H1 (cell line): Measurements from ENCODE around the gene MROH7. TPM values are rescaled to one million over a fixed set of nuclear protein-coding genes. Genes with fewer than 3 reads are reported as not detected.

Experiments
- CTCF ChIA-PET: fragments of 300-600 bp; sonication (Branson Sonifier 250); formaldehyde crosslinking; loops from one replicate; lab custom pipeline; 2021; ENCODE audit not compliant: partially characterized antibody; lab: Charles Lee
- POLR2A ChIA-PET: fragments of 300-600 bp; sonication (Branson Sonifier 250); formaldehyde crosslinking; loops from one replicate; lab custom pipeline; 2021; ENCODE audit warnings: inconsistent platforms; ENCODE audit not compliant: partially characterized antibody; lab: Charles Lee
- DNase-seq, 2 experiments: peaks; one replicate each; pipeline versions ENCODE4 v3.0.0 to v3.0.0-alpha.2; 2010 to 2022; ENCODE audit warnings: low spot score in 2 of 2, low read depth in 1 of 2, mixed read lengths in 1 of 2
- FAIRE-seq: peaks from 2 replicates; lab custom pipeline; 2011; peaks lifted over from hg19 to GRCh38; lab: Jason Lieb, UNC
- H2AFZ ChIP-seq: 2 replicates; pipeline ENCODE4 v1.8.1; 2012; ENCODE audit warnings: low read length, inconsistent platforms
- H2AK5ac ChIP-seq: 2 replicates; pipeline ENCODE4 v1.6.1; 2013; ENCODE audit warnings: low read depth, low read length
- H2BK120ac ChIP-seq: replicated peaks from 2 replicates; pipeline ENCODE3; 2013; ENCODE audit warnings: low read depth, low read length, inconsistent platforms
- H2BK12ac ChIP-seq: 2 replicates; pipeline ENCODE4 v1.6.1; 2013; ENCODE audit warnings: low read depth, low read length
- H2BK15ac ChIP-seq: 2 replicates; pipeline ENCODE4 v1.6.1; 2013; ENCODE audit warnings: low read length
- H2BK20ac ChIP-seq: 2 replicates; pipeline ENCODE4 v1.6.1; 2013; ENCODE audit warnings: low read length
- H2BK5ac ChIP-seq: 2 replicates; pipeline ENCODE4 v1.6.1; 2013; ENCODE audit warnings: low read depth, low read length
- H3K14ac ChIP-seq: 2 replicates; pipeline ENCODE4 v1.6.1; 2013; ENCODE audit warnings: inconsistent platforms; ENCODE audit not compliant: insufficient read length
- H3K18ac ChIP-seq: 2 replicates; pipeline ENCODE4 v1.6.1; 2013; ENCODE audit warnings: low read length; ENCODE audit errors: extremely low read depth
- H3K23ac ChIP-seq: 2 replicates; pipeline ENCODE4 v1.6.1; 2013; ENCODE audit warnings: inconsistent platforms; ENCODE audit not compliant: insufficient read length
- H3K23me2 ChIP-seq: 2 replicates; pipeline ENCODE4 v1.6.1; 2013; ENCODE audit warnings: low read depth, low read length
- H3K27ac ChIP-seq: 2 replicates; pipeline ENCODE4 v1.6.1; 2011; ENCODE audit warnings: low read depth, low read length, inconsistent platforms
- H3K27me3 ChIP-seq, 4 experiments: replicated peaks in 1 of 4; 1 replicate in 1 of 4; 2 replicates in 3 of 4; pipeline versions ENCODE4 v1.6.1 to v1.8.1; 2011 to 2013; ENCODE audit warnings: low read length in 3 of 4, mild to moderate bottlenecking in 3 of 4, inconsistent platforms in 2 of 4, mixed read lengths in 2 of 4, moderate library complexity in 1 of 4; ENCODE audit not compliant: control insufficient read depth in 3 of 4, insufficient read depth in 3 of 4; ENCODE audit errors: extremely low read depth in 1 of 4
- H3K36me3 ChIP-seq, 4 experiments: 2 replicates each; pipeline versions ENCODE4 v1.6.1 to v1.8.1; 2011 to 2013; ENCODE audit warnings: mild to moderate bottlenecking in 4 of 4, low read length in 3 of 4, moderate library complexity in 2 of 4, control low read depth in 1 of 4, inconsistent platforms in 1 of 4; ENCODE audit not compliant: insufficient read depth in 4 of 4, control insufficient read depth in 2 of 4
- H3K4ac ChIP-seq: replicated peaks from 2 replicates; pipeline ENCODE3; 2013; ENCODE audit warnings: low read length, low read depth, mixed read lengths, inconsistent platforms; ENCODE audit not compliant: insufficient read length
- H3K4me1 ChIP-seq, 4 experiments: replicated peaks in 1 of 4; 1 replicate in 1 of 4; 2 replicates in 3 of 4; pipeline versions ENCODE4 v1.6.1 to v1.8.1; 2011 to 2013; ENCODE audit warnings: low read length in 3 of 4, inconsistent platforms in 2 of 4, mixed read lengths in 1 of 4; ENCODE audit not compliant: insufficient read depth in 4 of 4, control insufficient read depth in 3 of 4
- H3K4me2 ChIP-seq, 2 experiments: 2 replicates each; pipeline versions ENCODE4 v1.6.1 to v1.8.1; 2011 to 2013; ENCODE audit warnings: low read depth in 2 of 2, low read length in 2 of 2, control low read depth in 1 of 2, inconsistent platforms in 1 of 2, mild to moderate bottlenecking in 1 of 2; ENCODE audit not compliant: insufficient read depth in 1 of 2
- H3K4me3 ChIP-seq, 4 experiments: fragments of 200-600, 300-600 bp in 1 of 4; sonication (generic), shearing (Covaris generic), sonication (Bioruptor Twin) in 1 of 4; 2 replicates each; pipeline versions ENCODE4 v1.5.1 to v1.8.1; 2011 to 2016; ENCODE audit warnings: low read length in 4 of 4, low read depth in 3 of 4, control low read depth in 2 of 4, inconsistent platforms in 2 of 4, mild to moderate bottlenecking in 2 of 4, mixed read lengths in 1 of 4, moderate library complexity in 1 of 4; ENCODE audit not compliant: insufficient read depth in 2 of 4; ENCODE audit errors: extremely low read depth in 1 of 4
- H3K56ac ChIP-seq: replicated peaks from 2 replicates; pipeline ENCODE3; 2013; ENCODE audit warnings: low read depth, mild to moderate bottlenecking, mixed read lengths, low read length, inconsistent platforms; ENCODE audit not compliant: insufficient read length
- H3K79me1 ChIP-seq: 2 replicates; pipeline ENCODE4 v1.6.1; 2013; ENCODE audit warnings: low read depth, low read length, control low read depth
- H3K79me2 ChIP-seq, 2 experiments: 2 replicates each; pipeline versions ENCODE4 v1.6.1 to v1.8.1; 2012 to 2013; ENCODE audit warnings: low read length in 2 of 2, mild to moderate bottlenecking in 2 of 2, inconsistent platforms in 1 of 2; ENCODE audit not compliant: insufficient read depth in 2 of 2, control insufficient read depth in 1 of 2
- H3K9ac ChIP-seq, 4 experiments: replicated peaks in 1 of 4; 1 replicate in 1 of 4; 2 replicates in 3 of 4; pipeline versions ENCODE4 v1.6.1 to v1.8.1; 2011 to 2013; ENCODE audit warnings: low read depth in 3 of 4, low read length in 3 of 4, control low read depth in 2 of 4, mild to moderate bottlenecking in 2 of 4, moderate library complexity in 2 of 4, inconsistent platforms in 1 of 4; ENCODE audit errors: extremely low read depth in 1 of 4
- H3K9me3 ChIP-seq, 2 experiments: 2 replicates each; pipeline versions ENCODE4 v1.6.1 to v1.8.1; 2012 to 2013; ENCODE audit warnings: mild to moderate bottlenecking in 2 of 2, moderate library complexity in 2 of 2, control low read depth in 1 of 2, inconsistent platforms in 1 of 2, low read depth in 1 of 2, low read length in 1 of 2, mixed read lengths in 1 of 2; ENCODE audit not compliant: insufficient read depth in 2 of 2
- H4K20me1 ChIP-seq, 2 experiments: replicated peaks in 1 of 2; 2 replicates each; pipeline versions ENCODE3 to v1.8.1; 2011 to 2013; ENCODE audit warnings: inconsistent platforms in 2 of 2, low read length in 2 of 2, mild to moderate bottlenecking in 1 of 2; ENCODE audit not compliant: insufficient read depth in 2 of 2, control insufficient read depth in 1 of 2
- H4K5ac ChIP-seq: 2 replicates; pipeline ENCODE4 v1.6.1; 2013; ENCODE audit warnings: low read length, low read depth, mixed read lengths, inconsistent platforms; ENCODE audit not compliant: insufficient read length
- H4K8ac ChIP-seq: 2 replicates; pipeline ENCODE4 v1.8.0; 2013; ENCODE audit warnings: mild to moderate bottlenecking, moderate library complexity, low read length, inconsistent platforms; ENCODE audit not compliant: insufficient read depth; ENCODE audit errors: extremely low read depth
- H4K91ac ChIP-seq: replicated peaks from 2 replicates; pipeline ENCODE3; 2013; ENCODE audit warnings: low read length, mixed read lengths, inconsistent platforms; ENCODE audit not compliant: insufficient read length
- CREB1 ChIP-seq: IDR thresholded peaks from 2 replicates; pipeline ENCODE4 v1.6.1; 2012; ENCODE audit warnings: inconsistent platforms
- EP300 ChIP-seq, 2 experiments: IDR thresholded peaks; 1 replicate in 1 of 2; 2 replicates in 1 of 2; pipeline ENCODE4 v1.6.1; 2011 to 2012; ENCODE audit warnings: low read depth in 2 of 2, low read length in 2 of 2, mild to moderate bottlenecking in 2 of 2, borderline replicate concordance in 1 of 2, inconsistent platforms in 1 of 2, moderate library complexity in 1 of 2
- JUN ChIP-seq: IDR thresholded peaks from 2 replicates; pipeline ENCODE4 v1.6.1; 2011; ENCODE audit warnings: low read depth, mild to moderate bottlenecking, improper control_type of control experiment, low read length
- WGBS, 2 experiments: shearing (Covaris generic) in 1 of 2; methylation state at CpG; one replicate each; pipeline versions ENCODE4 v1.1.6 to v1.1.7; 2013 to 2015; ENCODE audit warnings: low lambda C conversion rate in 2 of 2, mixed read lengths in 2 of 2, inconsistent platforms in 1 of 2, low coverage in 1 of 2, missing lambda C conversion rate in 1 of 2; ENCODE audit not compliant: insufficient replicate concordance in 2 of 2, insufficient coverage in 1 of 2, insufficient read length in 1 of 2; ENCODE audit errors: extremely low coverage in 1 of 2, missing lambda C conversion rate in 1 of 2; 5-methylcytosine and 5-hydroxymethylcytosine counted together
- polyA plus RNA-seq, 7 experiments: library from polyadenylated mRNA; depleted of rRNA in 3 of 7; stranded (reverse) in 5 of 7; unstranded in 2 of 7; fragments of >200 nt in 5 of 7; fragments of 200-250 nt in 2 of 7; gene quantifications; 1 replicate in 5 of 7; 2 replicates in 1 of 7; 4 replicates in 1 of 7; pipeline versions ENCODE4 v1.2.1 to v1.2.3, GENCODE V29; 2011 to 2013; ENCODE audit warnings: missing spikeins in 2 of 7, mixed read lengths in 2 of 7
- total RNA-seq: library from RNA; stranded (reverse); fragmentation: NEBNext Ultra II Directional; extraction: Animal tissue kit (Norgen Biotek cat#: 25700); gene quantifications from 2 replicates; pipeline ENCODE4 v1.2.1, GENCODE V29; 2021
- TF ChIP-seq, protein P1 (sequence below): IDR thresholded peaks from 2 replicates; pipeline ENCODE4 v1.6.1; 2012; ENCODE audit warnings: low read length, inconsistent platforms

The MROH7 gene
- total and polyA plus RNA-seq, 2 of the 8 experiments (the other 6 are each of a cell fraction or from before 2014, with no cell fraction given): 0.07 to 0.20 TPM

DNA sequence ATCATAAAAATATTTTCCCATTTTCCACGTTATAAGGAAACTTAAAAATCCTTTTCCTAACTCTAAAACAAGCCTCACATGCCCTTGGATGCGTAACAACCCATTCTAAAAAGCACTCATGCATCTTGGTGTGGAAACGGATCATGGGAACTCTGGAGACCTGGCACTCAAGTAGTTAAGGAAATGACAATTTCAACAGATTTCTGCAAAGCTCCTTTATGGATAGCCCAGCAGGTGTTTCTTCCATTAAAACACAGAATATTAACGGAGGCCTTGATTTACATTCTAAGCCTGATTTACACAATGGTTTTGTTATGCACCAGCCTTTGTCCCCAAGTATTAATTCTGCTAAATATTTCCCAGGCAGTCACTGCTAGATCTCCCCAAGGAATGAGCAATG lies 109.8 kb downstream of the MROH7 start:
- H2BK20ac ChIP-seq: no peak overlapping the region
- TF ChIP-seq JUN: no peak
- TF ChIP-seq, protein P1, sequence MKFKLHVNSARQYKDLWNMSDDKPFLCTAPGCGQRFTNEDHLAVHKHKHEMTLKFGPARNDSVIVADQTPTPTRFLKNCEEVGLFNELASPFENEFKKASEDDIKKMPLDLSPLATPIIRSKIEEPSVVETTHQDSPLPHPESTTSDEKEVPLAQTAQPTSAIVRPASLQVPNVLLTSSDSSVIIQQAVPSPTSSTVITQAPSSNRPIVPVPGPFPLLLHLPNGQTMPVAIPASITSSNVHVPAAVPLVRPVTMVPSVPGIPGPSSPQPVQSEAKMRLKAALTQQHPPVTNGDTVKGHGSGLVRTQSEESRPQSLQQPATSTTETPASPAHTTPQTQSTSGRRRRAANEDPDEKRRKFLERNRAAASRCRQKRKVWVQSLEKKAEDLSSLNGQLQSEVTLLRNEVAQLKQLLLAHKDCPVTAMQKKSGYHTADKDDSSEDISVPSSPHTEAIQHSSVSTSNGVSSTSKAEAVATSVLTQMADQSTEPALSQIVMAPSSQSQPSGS: no peak
- no peak for TF ChIP-seq EP300 (IDR thresholded peaks at IDR 0.05; ENCODE audit: borderline replicate concordance in 1 of 2, low read depth in 2 of 2, low read length in 2 of 2)
- TF ChIP-seq CREB1: no peak
- H3K79me1 ChIP-seq: no peaks in the 10 kb centered on the region
- no peak for FAIRE-seq
- H3K9me3 ChIP-seq: no peaks in the 10 kb centered on the region
- H3K4me1 ChIP-seq: peaks cover 0 to 5% (median 2%) of the 10 kb centered on the region in 4 experiments; a peak in 4 of 7 replicates
- H2BK5ac ChIP-seq: no peak overlapping the region
- ChIA-PET POLR2A (interaction anchor here (0.9 to 1.5 kb wide), 6 partner anchors 9 to 210 kb away, joined by 3 to 5 read pairs (median 4); partner anchors contain the start of genes PARS2 and TTC22), CTCF (interaction anchor here (0.9 to 2.3 kb wide), 9 partner anchors 10 to 112 kb away, joined by 3 to 8 read pairs (median 3); no protein-coding TSS in a partner anchor)
- H2BK120ac ChIP-seq: no peak overlapping the region
- no peak overlapping the region for H4K91ac ChIP-seq
- no peak overlapping the region for H2AK5ac ChIP-seq
- H4K20me1 ChIP-seq: peaks cover 0 to 1% of the 10 kb centered on the region in 2 experiments
- no peak overlapping the region for H4K5ac ChIP-seq
- H3K4ac ChIP-seq: no peak overlapping the region
- no peak overlapping the region for H3K18ac ChIP-seq
- H2BK15ac ChIP-seq: no peak overlapping the region
- WGBS, 2 experiments: 51% methylated on average over 4 of the region's 4 CpGs; no CpG with 5 or more reads in 1 of the 2 experiments
- no peaks in the 10 kb centered on the region for H3K79me2 ChIP-seq
- no peak overlapping the region for H3K27ac ChIP-seq
- no peak overlapping the region for H4K8ac ChIP-seq
- H3K4me3 ChIP-seq: no peak overlapping the region
- no peaks in the 10 kb centered on the region for H3K27me3 ChIP-seq
- H3K23me2 ChIP-seq: no peaks in the 10 kb centered on the region
- H3K14ac ChIP-seq: no peak overlapping the region
- no peak overlapping the region for H3K9ac ChIP-seq
- DNase-seq: no peak
- H3K36me3 ChIP-seq: no peaks in the 10 kb centered on the region; a peak in 1 of 8 replicates
- H3K4me2 ChIP-seq: no peak overlapping the region
- H2BK12ac ChIP-seq: no peak overlapping the region
- no peak overlapping the region for H3K23ac ChIP-seq
- H3K56ac ChIP-seq: no peak overlapping the region
- no peak overlapping the region for H2AFZ ChIP-seq
